AG04449 (cell line): Measurements from ENCODE around the gene NMUR1.
"Not testable (repeated sequence)": the region's sequence is repeated elsewhere in the genome, so short reads cannot be mapped to it uniquely, and the experiment has no call there.

Experiments
- CTCF ChIA-PET: fragments of 350-600 bp; formaldehyde crosslinking; extraction: SDS; loops from one replicate; lab custom pipeline; 2021; ENCODE audit warnings: antibody characterized with exemption; lab: Yijun Ruan, JAX
- POLR2A ChIA-PET: fragments of 400-600, 350-600 bp; formaldehyde crosslinking; extraction: SDS; loops from one replicate; lab custom pipeline; 2020; ENCODE audit warnings: antibody characterized with exemption, inconsistent platforms; lab: Yijun Ruan, JAX
- DNase-seq: peaks from one replicate; pipeline ENCODE4 v3.0.0-alpha.2; 2010; ENCODE audit warnings: low read depth, low spot score
- H3K4me3 ChIP-seq: 2 replicates; pipeline ENCODE4 v1.5.1; 2011; ENCODE audit warnings: low read depth, mild to moderate bottlenecking, control low read depth, low read length
- CTCF ChIP-seq: IDR thresholded peaks from one replicate; pipeline ENCODE4 v1.5.1; 2011; ENCODE audit warnings: mild to moderate bottlenecking, moderate library complexity, low read length, control low read depth, inconsistent platforms; ENCODE audit not compliant: insufficient read depth; ENCODE audit errors: missing control alignments

Gene NMUR1

GRCh38 chr2:231573698-231574421 is 43.6 kb upstream of the NMUR1 start:
- ChIA-PET CTCF (interaction anchor here (0.8 to 3.9 kb wide), 5 partner anchors 9 to 91 kb away, joined by 3 to 24 read pairs (median 9); no protein-coding TSS in a partner anchor), POLR2A (no interaction called here)
- no peak overlapping the region for H3K4me3 ChIP-seq
- DNase-seq = no peak
- no peak for TF ChIP-seq CTCF

- ChIA-PET POLR2A (no interaction called here), CTCF (interaction anchor here (1.1 to 3.9 kb wide), 5 partner anchors 10 to 90 kb away, joined by 3 to 24 read pairs (median 9); no protein-coding TSS in a partner anchor)
- DNase-seq = no peak
- H3K4me3 ChIP-seq = no peak overlapping the region
- TF ChIP-seq CTCF = no peak
Measured at GRCh38 chr2:231573096-231573495, 42.9 kb upstream of the NMUR1 start.

- H3K4me3 ChIP-seq = no peak overlapping the region
- no peak for DNase-seq
- no peak for TF ChIP-seq CTCF
- ChIA-PET CTCF (interaction anchor here (1.1 to 3.9 kb wide), 5 partner anchors 9 to 103 kb away, joined by 3 to 24 read pairs (median 11); no protein-coding TSS in a partner anchor), POLR2A (no interaction called here)
Measured at GRCh38 chr2:231571661-231572191, 41.5 kb upstream of the NMUR1 start.

- H3K4me3 ChIP-seq, DNase-seq, POLR2A ChIA-PET: not testable (repeated sequence)
- CTCF ChIA-PET = interaction anchor here (1.0 to 3.9 kb wide), 4 partner anchors 13 to 41 kb away, joined by 3 to 24 read pairs (median 10); no protein-coding TSS in a partner anchor
Measured at GRCh38 chr2:231570915-231571314, 40.7 kb upstream of the NMUR1 start.

- CTCF ChIA-PET = interaction anchor here (0.8 to 3.8 kb wide), 3 partner anchors 11 to 86 kb away, joined by 3 to 15 read pairs (median 6); no protein-coding TSS in a partner anchor
- POLR2A ChIA-PET = no interaction called here
- no peak for TF ChIP-seq CTCF
- DNase-seq = no peak
- H3K4me3 ChIP-seq = no peak overlapping the region
Measured at GRCh38 chr2:231568785-231569435, 38.7 kb upstream of the NMUR1 start.

- ChIA-PET CTCF (interaction anchor here (0.7 to 3.8 kb wide), 3 partner anchors 10 to 87 kb away, joined by 3 to 15 read pairs (median 8); no protein-coding TSS in a partner anchor), POLR2A (no interaction called here)
- TF ChIP-seq CTCF = no peak
- no peak for DNase-seq
- no peak overlapping the region for H3K4me3 ChIP-seq
Measured at GRCh38 chr2:231568098-231568784, 38.0 kb upstream of the NMUR1 start.
